K562 (cell line): ENCODE measurements around the gene C3. TPM values are rescaled to one million over a fixed set of nuclear protein-coding genes. Genes with fewer than 3 reads are reported as not detected.

Source experiments
- CSDE1 ChIP-seq, 2 experiments: fragments of 450-650 bp; IDR thresholded peaks; 2 replicates each; pipeline ENCODE4 v1.6.1; 2016; ENCODE audit warnings: mild to moderate bottlenecking in 1 of 2
- CXXC5 ChIP-seq: fragments of 250-450 bp; sonication (Bioruptor Pico); IDR thresholded peaks from 2 replicates; pipeline ENCODE4 v1.8.0; 2022; ENCODE audit warnings: inconsistent platforms, mild to moderate bottlenecking, moderate library complexity
- E2F8 ChIP-seq: fragments of 450-650 bp; IDR thresholded peaks from 2 replicates; pipeline ENCODE4 v1.7.1; 2018; ENCODE audit warnings: mild to moderate bottlenecking, low read depth; ENCODE audit not compliant: partially characterized antibody
- EHMT2 ChIP-seq: fragments of 450-650 bp; IDR thresholded peaks from 2 replicates; pipeline ENCODE4 v1.6.1; 2018; ENCODE audit warnings: antibody characterized with exemption
- L3MBTL2 ChIP-seq: fragments of 450-650 bp; IDR thresholded peaks from 2 replicates; pipeline ENCODE4 v1.6.1; 2016; ENCODE audit warnings: mild to moderate bottlenecking, moderate library complexity
- POLR2G ChIP-seq: fragments of 200-400 bp; formaldehyde crosslinking; IDR thresholded peaks from 2 replicates; pipeline ENCODE4 v1.6.1; 2017; ENCODE audit warnings: low read depth, mild to moderate bottlenecking, antibody characterized with exemption, low read length, moderate library complexity
- PRMT5 ChIP-seq: sonication (generic); formaldehyde crosslinking; IDR thresholded peaks from 2 replicates; pipeline ENCODE4 v1.5.0; 2020; ENCODE audit warnings: missing genetic modification reagents
- RCOR1 ChIP-seq, 2 experiments: IDR thresholded peaks; 2 replicates each; pipeline ENCODE4 v1.6.1; 2012; ENCODE audit warnings: low read depth in 2 of 2, low read length in 2 of 2, borderline replicate concordance in 1 of 2, improper control_type of control experiment in 1 of 2
- RNF2 ChIP-seq: sonication (generic); IDR thresholded peaks from 2 replicates; pipeline ENCODE4 v1.6.1; 2016
- SIN3B ChIP-seq: fragments of 450-650 bp; IDR thresholded peaks from 2 replicates; pipeline ENCODE4 v1.6.1; 2017; ENCODE audit warnings: low read depth, mild to moderate bottlenecking, moderate library complexity
- YBX1 ChIP-seq: fragments of 450-650 bp; IDR thresholded peaks from 2 replicates; pipeline ENCODE4 v1.7.1; 2016; ENCODE audit warnings: mild to moderate bottlenecking
- ZBTB8A ChIP-seq: fragments of 450-650 bp; IDR thresholded peaks from 2 replicates; pipeline ENCODE4 v1.6.1; 2018; ENCODE audit warnings: mild to moderate bottlenecking, moderate library complexity; ENCODE audit not compliant: partially characterized antibody
- polyA plus RNA-seq, 8 experiments: library from polyadenylated mRNA; depleted of rRNA in 4 of 8; stranded (reverse) in 5 of 8; unstranded in 3 of 8; fragments of >200 nt; fragmentation: Nextera tagmentation in 2 of 8; fragmentation: Illumina TruSeq in 1 of 8; extraction: Ambion mirVana in 2 of 8; extraction: Trizol in 1 of 8; gene quantifications; 2 replicates each; pipeline versions ENCODE4 v1.2.1 to v1.2.3, GENCODE V29; 2011 to 2014; ENCODE audit warnings: inconsistent platforms in 1 of 8, missing spikeins in 1 of 8
- total RNA-seq, 7 experiments: library from RNA; depleted of rRNA in 6 of 7; stranded (reverse); fragments of >200 nt in 6 of 7; fragmentation: Illumina TruSeq in 2 of 7; extraction: Trizol in 2 of 7; gene quantifications; 2 replicates each; pipeline versions ENCODE4 v1.2.1 to v1.2.3, GENCODE V29; 2011 to 2021; ENCODE audit warnings: low replicate concordance in 1 of 7
- TF ChIP-seq, protein P1 (sequence below): fragments of 450-650 bp; IDR thresholded peaks from 2 replicates; pipeline ENCODE4 v1.6.1; 2016; ENCODE audit warnings: mild to moderate bottlenecking, moderate library complexity

The C3 gene
- total and polyA plus RNA-seq, 9 of the 15 experiments (the other 6 are each of a cell fraction or from before 2014, with no cell fraction given) = 0.59 to 10.6 (median 2.2) TPM

GRCh38 chr19:6677883-6678689, 42.4 kb downstream of the C3 start (continued):
- TF ChIP-seq, protein P1, sequence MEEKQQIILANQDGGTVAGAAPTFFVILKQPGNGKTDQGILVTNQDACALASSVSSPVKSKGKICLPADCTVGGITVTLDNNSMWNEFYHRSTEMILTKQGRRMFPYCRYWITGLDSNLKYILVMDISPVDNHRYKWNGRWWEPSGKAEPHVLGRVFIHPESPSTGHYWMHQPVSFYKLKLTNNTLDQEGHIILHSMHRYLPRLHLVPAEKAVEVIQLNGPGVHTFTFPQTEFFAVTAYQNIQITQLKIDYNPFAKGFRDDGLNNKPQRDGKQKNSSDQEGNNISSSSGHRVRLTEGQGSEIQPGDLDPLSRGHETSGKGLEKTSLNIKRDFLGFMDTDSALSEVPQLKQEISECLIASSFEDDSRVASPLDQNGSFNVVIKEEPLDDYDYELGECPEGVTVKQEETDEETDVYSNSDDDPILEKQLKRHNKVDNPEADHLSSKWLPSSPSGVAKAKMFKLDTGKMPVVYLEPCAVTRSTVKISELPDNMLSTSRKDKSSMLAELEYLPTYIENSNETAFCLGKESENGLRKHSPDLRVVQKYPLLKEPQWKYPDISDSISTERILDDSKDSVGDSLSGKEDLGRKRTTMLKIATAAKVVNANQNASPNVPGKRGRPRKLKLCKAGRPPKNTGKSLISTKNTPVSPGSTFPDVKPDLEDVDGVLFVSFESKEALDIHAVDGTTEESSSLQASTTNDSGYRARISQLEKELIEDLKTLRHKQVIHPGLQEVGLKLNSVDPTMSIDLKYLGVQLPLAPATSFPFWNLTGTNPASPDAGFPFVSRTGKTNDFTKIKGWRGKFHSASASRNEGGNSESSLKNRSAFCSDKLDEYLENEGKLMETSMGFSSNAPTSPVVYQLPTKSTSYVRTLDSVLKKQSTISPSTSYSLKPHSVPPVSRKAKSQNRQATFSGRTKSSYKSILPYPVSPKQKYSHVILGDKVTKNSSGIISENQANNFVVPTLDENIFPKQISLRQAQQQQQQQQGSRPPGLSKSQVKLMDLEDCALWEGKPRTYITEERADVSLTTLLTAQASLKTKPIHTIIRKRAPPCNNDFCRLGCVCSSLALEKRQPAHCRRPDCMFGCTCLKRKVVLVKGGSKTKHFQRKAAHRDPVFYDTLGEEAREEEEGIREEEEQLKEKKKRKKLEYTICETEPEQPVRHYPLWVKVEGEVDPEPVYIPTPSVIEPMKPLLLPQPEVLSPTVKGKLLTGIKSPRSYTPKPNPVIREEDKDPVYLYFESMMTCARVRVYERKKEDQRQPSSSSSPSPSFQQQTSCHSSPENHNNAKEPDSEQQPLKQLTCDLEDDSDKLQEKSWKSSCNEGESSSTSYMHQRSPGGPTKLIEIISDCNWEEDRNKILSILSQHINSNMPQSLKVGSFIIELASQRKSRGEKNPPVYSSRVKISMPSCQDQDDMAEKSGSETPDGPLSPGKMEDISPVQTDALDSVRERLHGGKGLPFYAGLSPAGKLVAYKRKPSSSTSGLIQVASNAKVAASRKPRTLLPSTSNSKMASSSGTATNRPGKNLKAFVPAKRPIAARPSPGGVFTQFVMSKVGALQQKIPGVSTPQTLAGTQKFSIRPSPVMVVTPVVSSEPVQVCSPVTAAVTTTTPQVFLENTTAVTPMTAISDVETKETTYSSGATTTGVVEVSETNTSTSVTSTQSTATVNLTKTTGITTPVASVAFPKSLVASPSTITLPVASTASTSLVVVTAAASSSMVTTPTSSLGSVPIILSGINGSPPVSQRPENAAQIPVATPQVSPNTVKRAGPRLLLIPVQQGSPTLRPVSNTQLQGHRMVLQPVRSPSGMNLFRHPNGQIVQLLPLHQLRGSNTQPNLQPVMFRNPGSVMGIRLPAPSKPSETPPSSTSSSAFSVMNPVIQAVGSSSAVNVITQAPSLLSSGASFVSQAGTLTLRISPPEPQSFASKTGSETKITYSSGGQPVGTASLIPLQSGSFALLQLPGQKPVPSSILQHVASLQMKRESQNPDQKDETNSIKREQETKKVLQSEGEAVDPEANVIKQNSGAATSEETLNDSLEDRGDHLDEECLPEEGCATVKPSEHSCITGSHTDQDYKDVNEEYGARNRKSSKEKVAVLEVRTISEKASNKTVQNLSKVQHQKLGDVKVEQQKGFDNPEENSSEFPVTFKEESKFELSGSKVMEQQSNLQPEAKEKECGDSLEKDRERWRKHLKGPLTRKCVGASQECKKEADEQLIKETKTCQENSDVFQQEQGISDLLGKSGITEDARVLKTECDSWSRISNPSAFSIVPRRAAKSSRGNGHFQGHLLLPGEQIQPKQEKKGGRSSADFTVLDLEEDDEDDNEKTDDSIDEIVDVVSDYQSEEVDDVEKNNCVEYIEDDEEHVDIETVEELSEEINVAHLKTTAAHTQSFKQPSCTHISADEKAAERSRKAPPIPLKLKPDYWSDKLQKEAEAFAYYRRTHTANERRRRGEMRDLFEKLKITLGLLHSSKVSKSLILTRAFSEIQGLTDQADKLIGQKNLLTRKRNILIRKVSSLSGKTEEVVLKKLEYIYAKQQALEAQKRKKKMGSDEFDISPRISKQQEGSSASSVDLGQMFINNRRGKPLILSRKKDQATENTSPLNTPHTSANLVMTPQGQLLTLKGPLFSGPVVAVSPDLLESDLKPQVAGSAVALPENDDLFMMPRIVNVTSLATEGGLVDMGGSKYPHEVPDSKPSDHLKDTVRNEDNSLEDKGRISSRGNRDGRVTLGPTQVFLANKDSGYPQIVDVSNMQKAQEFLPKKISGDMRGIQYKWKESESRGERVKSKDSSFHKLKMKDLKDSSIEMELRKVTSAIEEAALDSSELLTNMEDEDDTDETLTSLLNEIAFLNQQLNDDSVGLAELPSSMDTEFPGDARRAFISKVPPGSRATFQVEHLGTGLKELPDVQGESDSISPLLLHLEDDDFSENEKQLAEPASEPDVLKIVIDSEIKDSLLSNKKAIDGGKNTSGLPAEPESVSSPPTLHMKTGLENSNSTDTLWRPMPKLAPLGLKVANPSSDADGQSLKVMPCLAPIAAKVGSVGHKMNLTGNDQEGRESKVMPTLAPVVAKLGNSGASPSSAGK = peak; percentile 76
- TF ChIP-seq CXXC5 (CRISPR knock-in tag) (no peak), YBX1 (no peak), E2F8 (no peak), CSDE1 (IDR thresholded peaks at IDR 0.05) (no peak), POLR2G (peak; percentile 50; the same call in 1 of the 2 replicates), L3MBTL2 (peak; percentile 66), RNF2 (no peak), RCOR1 (IDR thresholded peaks at IDR 0.05; ENCODE audit: borderline replicate concordance in 1 of 2, low read depth in 2 of 2, low read length in 2 of 2) (peak in 1 of 2 experiments; percentile 59; a peak in 1 of 4 replicates), ZBTB8A (no peak), PRMT5 (CRISPR knock-in tag) (no peak), EHMT2 (0 out of 2 replicates have a peak, but pooled peaks have one; percentile 7), SIN3B (no peak)
